CD4-positive, alpha-beta T cell treated with Interleukin-17A for 4 hours (primary cell): Measurements from ENCODE around the gene OSGIN1.

Experiments used
- DNase-seq: peaks from one replicate; pipeline ENCODE4 v3.0.0-alpha.2; 2020; ENCODE audit warnings: mixed read lengths

Gene OSGIN1

DNA sequence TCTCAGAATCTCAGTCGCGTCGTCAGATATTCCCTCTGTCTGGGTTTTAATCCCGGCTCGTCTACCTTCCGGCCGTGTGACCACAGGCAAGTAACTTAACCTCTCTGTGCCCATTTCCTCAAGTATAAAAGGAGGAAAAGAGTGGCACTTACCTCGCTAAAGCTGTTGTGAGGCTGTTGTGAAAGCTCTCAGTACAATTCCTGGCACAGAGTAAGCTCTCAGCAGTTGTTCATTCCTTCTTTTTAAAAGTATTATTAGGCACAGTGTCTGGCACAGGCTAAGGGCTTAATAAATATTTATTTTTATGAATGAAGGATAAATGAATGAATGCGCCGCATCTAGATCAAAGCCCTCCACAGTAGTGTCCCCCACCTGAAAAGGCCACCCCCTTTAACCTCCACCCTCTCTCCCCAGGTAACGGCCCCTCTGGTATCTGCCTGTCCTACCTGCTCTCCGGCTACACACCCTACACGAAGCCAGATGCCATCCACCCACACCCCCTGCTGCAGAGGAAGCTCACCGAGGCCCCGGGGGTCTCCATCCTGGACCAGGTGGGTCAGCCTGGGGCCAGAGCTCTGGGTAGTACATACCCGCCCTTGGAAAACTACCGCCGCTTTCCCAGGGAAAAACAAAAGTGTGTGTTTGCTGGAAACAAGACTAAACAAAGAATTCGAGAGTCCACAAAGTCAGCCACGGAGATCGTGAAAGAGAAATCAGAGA, 6.0 kb downstream of the OSGIN1 start:
- DNase-seq = no peak

GRCh38 chr16:83959656-83960434, 6.8 kb downstream of the OSGIN1 start:
- no peak for DNase-seq

GRCh38 chr16:83960521-83961249, 7.6 kb downstream of the OSGIN1 start:
- DNase-seq = no peak

- DNase-seq = no peak
Observed at GRCh38 chr16:83961591-83961990, 8.6 kb downstream of the OSGIN1 start.

GRCh38 chr16:83963277-83964119, 10.5 kb downstream of the OSGIN1 start:
- no peak for DNase-seq

DNA sequence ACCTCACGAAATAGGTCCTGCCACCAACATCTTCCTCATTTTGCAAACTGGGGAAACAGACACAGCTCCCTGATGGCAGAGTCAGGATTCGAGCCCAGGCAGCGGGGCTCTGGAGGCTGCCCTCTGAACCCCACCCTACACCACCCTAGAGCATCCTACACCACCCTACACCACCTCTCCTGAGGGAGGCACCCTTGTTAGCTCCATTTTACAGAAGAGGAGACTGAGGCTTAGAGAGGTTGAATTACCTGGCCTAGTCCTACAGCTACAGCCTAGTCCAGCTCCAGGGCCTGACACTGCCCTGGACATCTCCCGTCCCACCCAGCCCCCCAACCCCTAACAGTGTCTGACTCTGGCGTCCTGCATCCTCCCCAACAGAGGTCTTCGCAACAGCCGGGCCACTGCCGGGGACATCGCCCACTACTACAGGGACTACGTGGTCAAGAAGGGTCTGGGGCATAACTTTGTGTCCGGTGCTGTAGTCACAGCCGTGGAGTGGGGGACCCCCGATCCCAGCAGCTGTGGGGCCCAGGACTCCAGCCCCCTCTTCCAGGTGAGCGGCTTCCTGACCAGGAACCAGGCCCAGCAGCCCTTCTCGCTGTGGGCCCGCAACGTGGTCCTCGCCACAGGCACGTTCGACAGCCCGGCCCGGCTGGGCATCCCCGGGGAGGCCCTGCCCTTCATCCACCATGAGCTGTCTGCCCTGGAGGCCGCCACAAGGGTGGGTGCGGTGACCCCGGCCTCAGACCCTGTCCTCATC, 11.8 kb downstream of the OSGIN1 start:
- DNase-seq = no peak

GRCh38 chr16:83965444-83966152, 12.6 kb downstream of the OSGIN1 start:
- DNase-seq = no peak

GRCh38 chr16:83966153-83966696, 13.2 kb downstream of the OSGIN1 start:
- DNase-seq = no peak

- DNase-seq = no peak
Observed at GRCh38 chr16:83967091-83967490, 14.1 kb downstream of the OSGIN1 start.

DNA sequence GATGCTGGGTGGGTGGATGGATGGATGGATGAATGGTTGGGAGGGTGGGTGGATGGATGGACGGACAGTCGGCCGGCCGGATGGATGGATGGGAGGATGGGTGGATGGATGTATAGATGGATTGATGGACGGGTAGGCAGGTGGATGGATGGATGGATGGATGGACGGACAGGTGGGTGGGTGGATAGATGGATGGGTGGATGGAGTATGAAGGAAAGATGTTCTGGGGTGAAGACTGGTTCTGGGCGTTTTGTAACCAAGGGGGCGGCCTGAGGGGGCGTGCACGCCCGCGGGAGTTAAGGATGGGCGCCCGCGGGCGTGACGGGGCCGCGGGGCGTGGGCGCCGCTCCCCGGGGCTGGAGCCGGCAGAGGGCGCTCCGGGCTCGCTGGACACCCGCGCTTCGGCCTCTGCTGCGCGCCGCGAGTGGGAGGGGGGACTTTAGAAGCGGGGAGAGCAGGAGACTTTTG, 14.8 kb downstream of the OSGIN1 start, which contains the start of gene NECAB2:
NECAB2 (plus strand) TSS at position 407 of the 468 bp plus-strand sequence. CDS start 405 bp downstream, outside the sequence.
- no peak for DNase-seq

DNA sequence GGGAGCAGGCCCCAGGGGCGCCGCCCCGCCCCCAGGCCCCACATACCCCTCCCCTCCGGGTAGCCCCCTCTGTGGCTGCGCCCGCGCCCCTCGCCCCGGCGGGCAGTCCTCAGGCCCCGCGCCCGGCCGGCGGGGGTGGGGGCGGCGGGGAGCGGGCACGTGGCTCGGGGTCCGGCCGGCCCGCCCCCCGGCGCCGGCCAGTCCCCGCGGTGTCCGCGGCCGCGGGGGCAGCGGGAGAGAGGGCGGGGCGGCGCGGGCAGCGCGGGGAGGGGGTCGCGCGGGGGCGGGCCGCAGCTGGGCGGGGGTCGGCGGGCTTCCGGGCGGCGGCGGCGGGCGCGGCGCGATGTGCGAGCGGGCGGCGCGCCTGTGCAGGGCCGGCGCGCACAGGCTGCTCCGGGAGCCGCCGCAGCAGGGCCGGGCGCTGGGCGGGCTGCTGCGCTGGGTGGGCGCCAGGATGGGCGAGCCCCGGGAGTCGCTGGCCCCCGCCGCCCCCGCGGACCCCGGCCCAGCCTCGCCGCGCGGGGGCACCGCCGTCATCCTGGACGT, 15.3 kb downstream of the OSGIN1 start:
- DNase-seq = no peak

DNA sequence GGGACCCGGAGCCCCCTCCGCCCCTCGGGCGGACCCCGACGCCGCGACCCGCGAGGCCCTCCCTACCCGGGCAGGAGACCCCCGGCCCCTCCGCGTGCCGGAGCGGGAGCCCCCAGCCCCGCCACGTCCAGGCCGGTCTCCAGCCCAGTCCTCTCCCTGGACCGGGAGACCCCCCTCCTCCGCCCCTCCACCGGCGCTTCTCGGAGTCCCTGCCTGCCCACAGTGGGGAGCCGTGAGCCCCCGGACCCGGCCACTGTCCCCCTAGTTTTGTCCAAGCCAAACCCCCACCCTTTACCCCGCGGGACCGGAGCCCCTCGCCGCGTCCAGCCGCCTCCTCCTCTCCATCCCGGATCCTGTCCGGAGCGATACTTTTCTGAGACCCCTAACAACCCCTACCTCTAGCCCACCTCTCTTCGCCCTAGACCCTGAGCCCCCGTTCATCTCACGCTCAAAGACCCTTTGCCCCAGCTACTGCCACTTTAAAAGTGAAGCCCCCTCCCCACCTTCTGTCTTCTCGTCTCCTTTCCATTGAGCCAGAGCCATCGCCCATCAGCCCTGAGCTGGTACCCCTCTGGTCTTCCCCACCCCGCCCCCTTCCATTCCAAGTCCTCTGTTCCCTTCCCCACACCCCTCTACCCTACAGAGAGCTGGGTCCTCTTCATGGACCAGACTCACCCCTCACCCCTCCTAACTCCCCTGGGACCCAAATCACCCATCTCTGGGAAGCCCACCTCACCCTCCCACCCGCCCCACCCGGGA, 16.0 kb downstream of the OSGIN1 start:
- DNase-seq = no peak

DNA sequence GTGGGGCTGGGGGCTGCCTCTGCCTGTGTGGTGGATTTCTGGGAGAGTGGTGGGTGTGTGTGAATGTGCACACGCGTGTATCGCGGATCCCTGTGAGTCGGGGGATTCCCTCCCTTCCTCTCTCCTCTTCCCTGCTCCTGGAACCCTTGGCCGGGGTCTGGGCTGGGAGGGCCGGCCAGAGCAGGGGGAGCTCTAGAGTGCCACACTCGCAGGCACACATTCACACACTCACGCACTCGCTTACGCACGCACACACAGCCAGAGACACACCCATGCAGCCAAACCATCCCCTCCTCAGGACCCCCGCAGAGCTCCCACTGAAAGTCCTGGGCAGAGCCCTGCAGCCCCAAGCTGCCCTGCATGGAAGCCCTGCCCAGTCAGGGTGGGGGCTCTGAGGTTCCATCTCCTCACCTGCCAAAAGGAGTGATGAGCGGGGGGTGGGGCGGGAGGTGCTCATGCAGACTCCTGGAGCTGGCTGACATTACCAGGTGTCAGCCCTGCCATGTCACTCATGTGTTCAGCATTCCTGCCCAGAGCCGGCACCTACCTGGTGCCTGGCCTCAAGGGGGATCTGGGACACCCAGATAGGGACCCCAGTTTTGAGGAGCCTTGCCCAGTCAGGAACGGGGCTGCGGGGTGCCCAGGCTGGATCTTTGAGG, 16.9 kb downstream of the OSGIN1 start:
- DNase-seq = no peak

DNA sequence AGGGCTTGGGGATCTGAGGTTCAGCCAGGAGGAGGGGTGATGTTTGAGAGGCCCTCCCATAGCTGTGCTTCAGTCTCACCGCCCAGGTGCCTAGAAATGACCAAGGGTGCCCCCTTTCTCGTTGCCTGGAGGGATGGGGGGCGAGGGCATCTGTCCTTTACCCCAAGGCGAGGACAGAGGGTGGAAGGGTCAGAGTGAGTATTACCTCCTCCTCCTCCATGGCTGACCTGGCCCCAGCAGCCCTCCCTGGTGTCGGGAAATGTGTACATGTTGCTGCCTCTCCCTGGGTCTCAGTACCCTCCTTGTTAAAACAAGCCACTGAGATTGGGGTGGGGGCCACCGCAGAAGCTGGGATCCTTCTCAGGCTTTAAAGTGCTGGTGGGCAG, 17.4 kb downstream of the OSGIN1 start:
- no peak for DNase-seq

DNA sequence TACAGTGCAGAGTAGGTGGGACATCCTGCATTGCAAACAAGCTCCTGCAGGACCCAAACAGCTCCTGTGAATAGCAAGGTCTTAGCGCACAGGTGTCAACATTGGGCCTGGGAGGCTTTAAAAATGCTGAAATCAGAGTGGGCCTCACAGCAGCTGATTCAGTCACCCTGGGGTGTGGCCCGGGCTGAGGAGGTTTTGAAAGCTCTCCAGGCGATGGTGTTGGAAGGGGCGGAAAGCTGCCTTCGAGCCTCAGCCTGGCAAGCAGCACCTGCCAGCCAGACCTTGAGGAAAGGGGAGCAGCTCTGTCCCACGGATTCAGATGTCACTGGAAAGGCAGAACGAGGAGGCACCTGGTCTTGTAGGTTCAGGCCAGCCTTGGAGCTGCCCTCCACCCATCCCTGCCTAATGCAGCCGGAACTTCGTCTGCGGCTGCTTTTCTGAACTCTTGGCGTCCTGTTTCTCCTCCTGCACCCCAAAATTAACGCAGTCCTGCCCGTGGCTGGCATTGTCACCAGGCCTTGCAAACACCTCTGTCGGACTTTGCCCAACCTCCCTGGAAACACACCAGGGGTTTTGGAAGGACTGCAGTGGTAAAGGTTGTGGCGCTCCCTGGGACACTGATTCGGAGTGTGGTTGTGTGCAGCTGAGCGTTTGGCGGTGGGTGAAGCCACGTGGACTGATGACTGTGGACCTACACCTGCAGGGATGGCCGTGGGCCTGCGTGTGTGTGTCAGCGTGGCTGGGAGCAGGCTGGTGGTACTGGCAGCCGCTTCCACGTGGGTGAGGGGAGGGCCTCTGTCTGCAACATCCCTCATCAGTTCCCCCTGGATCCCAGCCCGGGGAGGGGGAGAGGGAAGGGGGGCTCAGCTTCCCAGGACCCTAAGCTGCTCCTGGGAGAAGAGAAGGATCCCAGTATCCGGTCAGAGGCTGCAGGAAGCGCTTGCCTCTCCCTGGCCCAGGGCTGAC, 18.4 kb downstream of the OSGIN1 start:
- DNase-seq = no peak

- no peak for DNase-seq
Observed at GRCh38 chr16:83972256-83973008, 19.4 kb downstream of the OSGIN1 start.

GRCh38 chr16:83973077-83973476, 20.0 kb downstream of the OSGIN1 start:
- no peak for DNase-seq
